Measurements from ENCODE around the gene POF1B. TPM values are rescaled to one million over a fixed set of nuclear protein-coding genes. Genes with fewer than 3 reads are reported as not detected.

POF1B gene
- polyA plus RNA-seq, 1 donor (not counting 4 experiments of a cell fraction or from before 2014, with no cell fraction given), result 11.9 TPM

DNA sequence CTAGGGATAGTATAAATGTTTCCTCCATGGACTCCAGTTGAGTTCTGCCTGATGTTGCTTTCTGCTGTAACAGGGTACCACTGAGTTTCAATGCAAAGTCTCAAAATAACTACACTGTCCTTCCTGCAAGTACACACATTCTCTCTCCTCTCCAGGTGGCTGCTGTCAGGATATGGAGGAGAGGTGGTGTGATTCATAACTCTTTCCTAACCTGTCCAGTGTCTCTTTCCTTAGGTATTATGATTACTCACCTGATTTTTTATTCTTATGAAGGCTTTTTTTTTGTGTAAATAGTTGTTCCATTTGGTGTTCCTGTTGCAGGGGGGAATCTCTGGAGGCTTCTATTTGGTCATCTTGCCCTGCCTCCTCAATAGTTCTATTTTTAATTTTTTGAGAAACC lies 39.8 kb upstream of the POF1B start:
- Histone ChIP-seq H2AFZ (ENCODE audit: control insufficient read depth, low read length) (no peak overlapping the region), H4K20me1 (ENCODE audit: control insufficient read depth, extremely low read depth, insufficient read depth, low read length) (no peaks in the 10 kb centered on the region), H3K9me1 (ENCODE audit: control insufficient read depth, extremely low read depth, insufficient read depth, low read length) (no peaks in the 10 kb centered on the region), H3K36me3 (ENCODE audit: control insufficient read depth in 2 of 2, extremely low read depth in 1 of 2, insufficient read depth in 2 of 2, low read length in 2 of 2) (no peaks in the 10 kb centered on the region), H3K9ac (ENCODE audit: control insufficient read depth, extremely low read depth, insufficient read depth, low read length) (no peak overlapping the region), H3K27me3 (ENCODE audit: control insufficient read depth, extremely low read depth, insufficient read depth, low read length) (no peaks in the 10 kb centered on the region), H3K4me3 (ENCODE audit: control insufficient read depth in 2 of 3, extremely low read depth in 1 of 3, insufficient read depth in 2 of 3, low read depth in 1 of 3, low read length in 3 of 3) (no peak overlapping the region), H3K79me2 (ENCODE audit: control insufficient read depth, insufficient read depth, low read length) (no peaks in the 10 kb centered on the region), H3K9me3 (ENCODE audit: control insufficient read depth, low read depth, low read length) (no peaks in the 10 kb centered on the region), H3K4me2 (ENCODE audit: control insufficient read depth, extremely low read depth, insufficient read depth, low read depth, low read length) (no peak overlapping the region), H3K4me1 (ENCODE audit: control insufficient read depth, extremely low read depth, insufficient read depth, low read length) (no peaks in the 10 kb centered on the region), H3K27ac (ENCODE audit: control insufficient read depth, insufficient read depth, low read length) (no peak overlapping the region)
- TF ChIP-seq, protein P1, sequence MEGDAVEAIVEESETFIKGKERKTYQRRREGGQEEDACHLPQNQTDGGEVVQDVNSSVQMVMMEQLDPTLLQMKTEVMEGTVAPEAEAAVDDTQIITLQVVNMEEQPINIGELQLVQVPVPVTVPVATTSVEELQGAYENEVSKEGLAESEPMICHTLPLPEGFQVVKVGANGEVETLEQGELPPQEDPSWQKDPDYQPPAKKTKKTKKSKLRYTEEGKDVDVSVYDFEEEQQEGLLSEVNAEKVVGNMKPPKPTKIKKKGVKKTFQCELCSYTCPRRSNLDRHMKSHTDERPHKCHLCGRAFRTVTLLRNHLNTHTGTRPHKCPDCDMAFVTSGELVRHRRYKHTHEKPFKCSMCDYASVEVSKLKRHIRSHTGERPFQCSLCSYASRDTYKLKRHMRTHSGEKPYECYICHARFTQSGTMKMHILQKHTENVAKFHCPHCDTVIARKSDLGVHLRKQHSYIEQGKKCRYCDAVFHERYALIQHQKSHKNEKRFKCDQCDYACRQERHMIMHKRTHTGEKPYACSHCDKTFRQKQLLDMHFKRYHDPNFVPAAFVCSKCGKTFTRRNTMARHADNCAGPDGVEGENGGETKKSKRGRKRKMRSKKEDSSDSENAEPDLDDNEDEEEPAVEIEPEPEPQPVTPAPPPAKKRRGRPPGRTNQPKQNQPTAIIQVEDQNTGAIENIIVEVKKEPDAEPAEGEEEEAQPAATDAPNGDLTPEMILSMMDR (optimal IDR thresholded peaks at IDR 0.05 in 1 of 3, IDR thresholded peaks at IDR 0.05 in 1 of 3, conservative IDR thresholded peaks at IDR 0.05 in 1 of 3; ENCODE audit: extremely low read depth in 1 of 3, insufficient read depth in 2 of 3, low read length in 3 of 3), result no peak
- TF ChIP-seq EZH2 (IDR thresholded peaks at IDR 0.05; ENCODE audit: low read length), result no peak
- no peak for DNase-seq (ENCODE audit: low read depth, low spot score)
- dilution Hi-C loops (cut with MboI; ENCODE audit: extremely low pct_ligation_motif_present, low sequenced_read_pairs), result no loop called here
- FAIRE-seq, result no peak

DNA sequence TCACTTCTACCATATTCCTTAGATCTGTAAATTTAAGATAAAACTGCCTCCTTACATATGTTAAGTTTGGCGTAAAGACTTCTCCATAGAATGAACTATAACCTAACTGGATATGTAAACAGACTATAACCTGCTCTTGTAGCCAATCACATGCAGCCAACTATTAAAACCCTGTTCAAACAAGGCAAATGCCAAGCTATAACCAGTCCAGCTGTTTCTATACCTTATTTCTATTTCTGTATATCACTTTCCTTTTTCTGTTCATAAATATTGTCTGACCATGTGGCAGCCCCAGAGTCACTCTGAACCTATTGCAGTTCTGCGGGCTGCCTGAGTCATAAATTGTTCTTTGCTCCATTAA lies 12.4 kb upstream of the POF1B start:
- dilution Hi-C loops (cut with MboI; ENCODE audit: extremely low pct_ligation_motif_present, low sequenced_read_pairs), result no loop called here
- Histone ChIP-seq H3K4me2 (ENCODE audit: control insufficient read depth, extremely low read depth, insufficient read depth, low read depth, low read length) (no peak overlapping the region), H3K79me2 (ENCODE audit: control insufficient read depth, insufficient read depth, low read length) (no peaks in the 10 kb centered on the region), H3K9me3 (ENCODE audit: control insufficient read depth, low read depth, low read length) (no peaks in the 10 kb centered on the region), H4K20me1 (ENCODE audit: control insufficient read depth, extremely low read depth, insufficient read depth, low read length) (no peaks in the 10 kb centered on the region), H3K27me3 (ENCODE audit: control insufficient read depth, extremely low read depth, insufficient read depth, low read length) (no peaks in the 10 kb centered on the region), H3K9ac (ENCODE audit: control insufficient read depth, extremely low read depth, insufficient read depth, low read length) (no peak overlapping the region), H3K9me1 (ENCODE audit: control insufficient read depth, extremely low read depth, insufficient read depth, low read length) (no peaks in the 10 kb centered on the region), H3K36me3 (ENCODE audit: control insufficient read depth in 2 of 2, extremely low read depth in 1 of 2, insufficient read depth in 2 of 2, low read length in 2 of 2) (no peaks in the 10 kb centered on the region), H3K27ac (ENCODE audit: control insufficient read depth, insufficient read depth, low read length) (no peak overlapping the region), H3K4me1 (ENCODE audit: control insufficient read depth, extremely low read depth, insufficient read depth, low read length) (no peaks in the 10 kb centered on the region), H3K4me3 (ENCODE audit: control insufficient read depth in 2 of 3, extremely low read depth in 1 of 3, insufficient read depth in 2 of 3, low read depth in 1 of 3, low read length in 3 of 3) (no peak overlapping the region), H2AFZ (ENCODE audit: control insufficient read depth, low read length) (no peak overlapping the region)
- DNase-seq (ENCODE audit: low read depth, low spot score) (no peak), FAIRE-seq (no peak)
- TF ChIP-seq EZH2 (IDR thresholded peaks at IDR 0.05; ENCODE audit: low read length), result no peak
- TF ChIP-seq, protein P1 (optimal IDR thresholded peaks at IDR 0.05 in 1 of 3, IDR thresholded peaks at IDR 0.05 in 1 of 3, conservative IDR thresholded peaks at IDR 0.05 in 1 of 3; ENCODE audit: extremely low read depth in 1 of 3, insufficient read depth in 2 of 3, low read length in 3 of 3), result no peak

Measured in keratinocyte (primary cell).